B cell (primary cell): ENCODE results near the gene SOWAHC. TPM values are rescaled to one million over a fixed set of nuclear protein-coding genes. Genes with fewer than 3 reads are reported as not detected.

Experiments used
- ATAC-seq: fragments of 200-7000 bp; cut with Tn5 transposase; one replicate; pipeline ENCODE4 v1.10.0; 2021; ENCODE audit warnings: low read depth, mild to moderate bottlenecking, moderate number of reproducible peaks, moderate library complexity
- CTCF ChIA-PET: fragments of 350-600 bp; sonication (Branson Sonifier 250); formaldehyde crosslinking; loops from one replicate; lab custom pipeline; 2021; ENCODE audit warnings: antibody characterized with exemption, inconsistent platforms; lab: Charles Lee
- POLR2A ChIA-PET: fragments of 350-600 bp; sonication (Branson Sonifier 250); formaldehyde crosslinking; loops from one replicate; lab custom pipeline; 2021; ENCODE audit warnings: antibody characterized with exemption; lab: Charles Lee
- DNase-seq: peaks from one replicate; pipeline ENCODE4 v3.0.0; 2013
- H2AFZ ChIP-seq: 2 replicates; pipeline ENCODE4 v1.6.1; 2012; ENCODE audit warnings: mild to moderate bottlenecking, low read depth, low read length; ENCODE audit not compliant: insufficient read depth, poor library complexity, severe bottlenecking
- H3K27ac ChIP-seq, 2 donors: 1 replicate in 1 of 2; 2 replicates in 1 of 2; pipeline ENCODE4 v1.5.1; 2012 to 2013; ENCODE audit warnings: low read length in 2 of 2, mild to moderate bottlenecking in 2 of 2, moderate library complexity in 1 of 2
- H3K27me3 ChIP-seq, 4 experiments: fragments of 200-600 bp in 1 of 4; sonication (generic) in 1 of 4; replicated peaks in 1 of 4; 1 replicate in 2 of 4; 2 replicates in 2 of 4; pipeline versions ENCODE4 v1.6.1 to v1.7.0; 2013 to 2016; ENCODE audit warnings: low read length in 3 of 4, mild to moderate bottlenecking in 2 of 4, mixed read lengths in 1 of 4, moderate library complexity in 1 of 4; ENCODE audit not compliant: insufficient read depth in 4 of 4, control insufficient read depth in 3 of 4; ENCODE audit errors: control extremely low read depth in 1 of 4
- H3K36me3 ChIP-seq, 2 experiments: replicated peaks in 1 of 2; 1 replicate in 1 of 2; 2 replicates in 1 of 2; pipeline versions ENCODE4 v1.6.1 to v1.7.1; 2013; ENCODE audit warnings: low read length in 1 of 2; ENCODE audit not compliant: insufficient read depth in 2 of 2, control insufficient read depth in 1 of 2; ENCODE audit errors: control extremely low read depth in 1 of 2, extremely low read depth in 1 of 2
- H3K4me1 ChIP-seq, 2 donors: fragments of 200-600 bp in 1 of 2; sonication (generic) in 1 of 2; 1 replicate in 1 of 2; 2 replicates in 1 of 2; pipeline versions ENCODE4 v1.5.1 to v1.6.1; 2013 to 2017; ENCODE audit warnings: low read length in 2 of 2; ENCODE audit not compliant: control insufficient read depth in 2 of 2, insufficient read depth in 2 of 2
- H3K4me2 ChIP-seq: replicated peaks from 2 replicates; pipeline ENCODE3; 2012; ENCODE audit warnings: mild to moderate bottlenecking, low read depth, low read length; ENCODE audit not compliant: poor library complexity, severe bottlenecking
- H3K4me3 ChIP-seq, 5 experiments: fragments of 200-600 bp in 1 of 5; sonication (generic) in 1 of 5; 1 replicate in 3 of 5; 2 replicates in 2 of 5; pipeline versions ENCODE4 v1.5.1 to v1.7.0; 2011 to 2016; ENCODE audit warnings: low read length in 4 of 5, mild to moderate bottlenecking in 4 of 5, low read depth in 2 of 5, control low read depth in 1 of 5, moderate library complexity in 1 of 5; ENCODE audit not compliant: insufficient read depth in 1 of 5; ENCODE audit errors: control extremely low read depth in 1 of 5, extremely low read depth in 1 of 5
- H3K79me2 ChIP-seq: fragments of 200-600 bp; sonication (generic); one replicate; pipeline ENCODE4 v1.6.0; 2016; ENCODE audit warnings: low read length; ENCODE audit not compliant: control insufficient read depth, insufficient read depth
- H3K9ac ChIP-seq: fragments of 200-600 bp; sonication (generic); 2 replicates; pipeline ENCODE4 v1.6.1; 2017; ENCODE audit warnings: mild to moderate bottlenecking, low read length, moderate library complexity
- H3K9me3 ChIP-seq, 3 donors: one replicate each; pipeline versions ENCODE4 v1.6.1 to v1.7.1; 2013; ENCODE audit warnings: low read length in 2 of 3; ENCODE audit not compliant: control insufficient read depth in 2 of 3, insufficient read depth in 1 of 3; ENCODE audit errors: control extremely low read depth in 1 of 3
- H4K20me1 ChIP-seq: 2 replicates; pipeline ENCODE4 v1.6.0; 2012; ENCODE audit warnings: mild to moderate bottlenecking, low read length; ENCODE audit not compliant: insufficient read depth, control insufficient read depth, poor library complexity, severe bottlenecking
- H3K27ac Mint-ChIP-seq: one replicate; pipeline ENCODE4 v1.8.0; 2021; ENCODE audit warnings: mixed read lengths
- H3K27me3 Mint-ChIP-seq: one replicate; pipeline ENCODE4 v1.8.0; 2021; ENCODE audit warnings: mixed read lengths
- H3K4me1 Mint-ChIP-seq: one replicate; pipeline ENCODE4 v1.8.0; 2021; ENCODE audit warnings: mixed read lengths
- H3K4me3 Mint-ChIP-seq: one replicate; pipeline ENCODE4 v1.8.0; 2021; ENCODE audit warnings: mixed read lengths
- H3K9me3 Mint-ChIP-seq: one replicate; pipeline ENCODE4 v1.8.0; 2022; ENCODE audit warnings: mixed read lengths; ENCODE audit not compliant: insufficient read depth
- CTCF ChIP-seq: fragments of 200-600 bp; IDR thresholded peaks from one replicate; pipeline ENCODE4 v1.8.0; 2022; ENCODE audit warnings: antibody characterized with exemption, mild to moderate bottlenecking
- EZH2 ChIP-seq: IDR thresholded peaks from 2 replicates; pipeline ENCODE4 v1.6.1; 2012; ENCODE audit warnings: borderline replicate concordance, low read depth, mild to moderate bottlenecking, moderate library complexity, low read length; ENCODE audit not compliant: insufficient read depth, poor library complexity, severe bottlenecking
- WGBS: methylation state at CpG from one replicate; pipeline ENCODE4 v1.1.5; 2013; ENCODE audit warnings: missing lambda C conversion rate; ENCODE audit not compliant: insufficient coverage; 5-methylcytosine and 5-hydroxymethylcytosine counted together
- intact Hi-C: fragments of 100-400 bp; cut with micrococcal nuclease; formaldehyde crosslinking; loops from one replicate; pipeline ENCODE4 v1.10.0; 2022
- polyA plus RNA-seq: library from polyadenylated mRNA; depleted of rRNA; stranded (reverse); fragments of >200 nt; gene quantifications from 2 replicates; pipeline ENCODE4 v1.2.3, GENCODE V29; 2012
- total RNA-seq, 2 donors: library from RNA; stranded (reverse); fragments of 120-200 nt in 1 of 2; gene quantifications; 1 replicate in 1 of 2; 2 replicates in 1 of 2; pipeline versions ENCODE4 v1.2.3 to v1.2.4, GENCODE V29; 2013 to 2022

SOWAHC gene
- total and polyA plus RNA-seq, 2 donors (not counting 1 experiment from before 2014, with no cell fraction given), result 0.05 to 0.28 TPM

GRCh38 chr2:109611467-109612095 is 2.6 kb upstream of the SOWAHC start:
- ChIA-PET POLR2A (no interaction called here), CTCF (no interaction called here)
- no CpG with 5 or more reads among the region's 5 CpGs for WGBS
- Mint-ChIP-seq H3K27me3 (peaks cover 60% of the 10 kb centered on the region), H3K4me3 (no peak overlapping the region), H3K4me1 (peaks cover 14% of the 10 kb centered on the region), H3K27ac (no peak overlapping the region), H3K9me3 (no peaks in the 10 kb centered on the region)
- H3K4me1 ChIP-seq, result peaks cover 13 to 17% of the 10 kb centered on the region in 2 donors
- no peak overlapping the region for H3K27ac ChIP-seq
- no peak overlapping the region for H3K9ac ChIP-seq
- H2AFZ ChIP-seq, result no peak overlapping the region
- no peaks in the 10 kb centered on the region for H3K79me2 ChIP-seq
- peaks cover 0 to 27% (median 0%) of the 10 kb centered on the region in 3 donors for H3K9me3 ChIP-seq
- H3K4me3 ChIP-seq, result no peak overlapping the region
- DNase-seq (no peak), ATAC-seq (no peak)
- intact Hi-C loops, result no loop called here
- H3K27me3 ChIP-seq, result peaks cover 0 to 53% (median 46%) of the 10 kb centered on the region in 4 experiments
- TF ChIP-seq EZH2 (no peak), CTCF (no peak)
- H3K36me3 ChIP-seq, result no peaks in the 10 kb centered on the region
- H3K4me2 ChIP-seq, result no peak overlapping the region
- no peaks in the 10 kb centered on the region for H4K20me1 ChIP-seq

GRCh38 chr2:109613081-109613921 is 863 bp upstream of the SOWAHC start:
- TF ChIP-seq CTCF (no peak), EZH2 (peak; percentile 63)
- no peaks in the 10 kb centered on the region for H3K9me3 Mint-ChIP-seq
- H3K27ac Mint-ChIP-seq, result no peak overlapping the region
- WGBS, result 7% methylated on average over 81 of the region's 82 CpGs
- DNase-seq, result peak; percentile 32
- Histone ChIP-seq H3K79me2 (no peaks in the 10 kb centered on the region), H3K9ac (peak overlapping the region; percentile 59), H3K9me3 (peaks cover 0 to 27% (median 3%) of the 10 kb centered on the region in 3 donors), H3K4me2 (peak overlapping the region; percentile 75), H4K20me1 (no peaks in the 10 kb centered on the region), H2AFZ (peak overlapping the region; percentile 76), H3K4me1 (peaks cover 13 to 17% of the 10 kb centered on the region in 2 donors), H3K4me3 (peak overlapping the region in 3 of 5 experiments; percentile 51 to 57 (median 54)), H3K27ac (no peak overlapping the region), H3K27me3 (peaks cover 0 to 49% (median 43%) of the 10 kb centered on the region in 4 experiments), H3K36me3 (no peaks in the 10 kb centered on the region)
- peaks cover 14% of the 10 kb centered on the region for H3K4me1 Mint-ChIP-seq
- peak overlapping the region; percentile 88 for H3K4me3 Mint-ChIP-seq
- H3K27me3 Mint-ChIP-seq, result peaks cover 62% of the 10 kb centered on the region
- intact Hi-C loops, result no loop called here
- ATAC-seq, result no peak
- ChIA-PET POLR2A (no interaction called here), CTCF (no interaction called here)
